SU-DHL-6 (cell line): ENCODE results near the gene GALNT9.

ENCODE experiments used
- CTCF ChIP-seq: fragments of 200-600 bp; sonication (generic); IDR thresholded peaks from one replicate; pipeline ENCODE4 v1.5.1; 2017; ENCODE audit warnings: antibody characterized with exemption, mild to moderate bottlenecking, low read length, moderate library complexity; ENCODE audit not compliant: insufficient read depth, poor library complexity, severe bottlenecking
- EZH2phosphoT487 ChIP-seq: fragments of 200-600 bp; sonication (generic), shearing (Covaris generic); conservative IDR thresholded peaks from 2 replicates; pipeline ENCODE4 v1.6.1; 2018; ENCODE audit warnings: mild to moderate bottlenecking, antibody characterized with exemption, low read length, moderate library complexity, mixed read lengths

- no peak for TF ChIP-seq CTCF
- no peak for TF ChIP-seq EZH2phosphoT487
Measured at GRCh38 chr12:132217800-132218526, 111.4 kb downstream of the GALNT9 start.
